SU-DHL-6 (cell line): ENCODE results near the gene GTF3C1.

Experiments
- CTCF ChIP-seq: fragments of 200-600 bp; sonication (generic); IDR thresholded peaks from one replicate; pipeline ENCODE4 v1.5.1; 2017; ENCODE audit warnings: antibody characterized with exemption, mild to moderate bottlenecking, low read length, moderate library complexity; ENCODE audit not compliant: insufficient read depth, poor library complexity, severe bottlenecking
- EZH2phosphoT487 ChIP-seq: fragments of 200-600 bp; sonication (generic), shearing (Covaris generic); conservative IDR thresholded peaks from 2 replicates; pipeline ENCODE4 v1.6.1; 2018; ENCODE audit warnings: mild to moderate bottlenecking, antibody characterized with exemption, low read length, moderate library complexity, mixed read lengths

- TF ChIP-seq CTCF (no peak), EZH2phosphoT487 (no peak)
These were observed 80.7 kb downstream of the GTF3C1 start for GRCh38 chr16:27468941-27469531.
